ENCODE measurements around the gene FGF4.

Gene FGF4

DNA sequence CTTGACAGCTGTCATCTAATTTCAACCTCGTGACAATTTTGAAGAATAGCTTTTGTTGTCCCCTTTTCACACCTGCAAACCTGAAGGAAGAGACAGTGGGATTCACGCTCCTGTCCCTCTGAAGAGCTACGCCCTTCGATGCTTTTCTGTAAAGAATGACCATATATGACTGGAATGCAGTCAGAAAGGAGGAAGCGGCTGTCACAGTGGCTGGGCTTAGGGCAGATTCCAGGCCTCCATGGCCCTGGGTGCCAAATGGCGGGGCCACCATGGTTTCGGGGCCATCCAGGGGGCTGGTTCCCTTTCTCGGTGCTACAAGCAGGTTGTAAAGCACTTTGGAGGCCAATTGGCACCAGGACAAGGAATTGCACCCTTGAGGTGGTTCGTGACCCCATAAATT is 49.1 kb downstream of the FGF4 start:
- DNase-seq (ENCODE audit: low spot score), result no peak

DNA sequence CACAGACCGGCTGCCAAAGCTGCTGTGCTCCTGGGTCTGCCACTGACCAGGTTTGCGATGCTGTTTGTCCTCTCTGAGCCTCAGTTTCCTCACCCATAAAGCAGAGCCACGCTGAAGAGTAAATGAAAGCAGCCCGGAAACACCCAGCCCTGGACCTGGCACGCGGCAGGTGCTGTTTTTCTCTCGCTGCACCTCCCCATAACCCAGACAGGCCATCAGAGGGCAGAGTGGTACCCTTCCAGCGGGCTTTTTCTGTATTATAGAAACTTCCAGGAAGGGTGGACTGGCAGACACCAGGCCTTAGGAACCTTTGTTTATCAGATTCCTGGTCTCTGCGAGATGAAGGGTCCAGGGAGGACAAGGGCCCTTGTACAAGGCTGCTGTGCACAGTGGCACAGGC is 53.4 kb downstream of the FGF4 start:
- no peak for DNase-seq (ENCODE audit: low spot score)

DNA sequence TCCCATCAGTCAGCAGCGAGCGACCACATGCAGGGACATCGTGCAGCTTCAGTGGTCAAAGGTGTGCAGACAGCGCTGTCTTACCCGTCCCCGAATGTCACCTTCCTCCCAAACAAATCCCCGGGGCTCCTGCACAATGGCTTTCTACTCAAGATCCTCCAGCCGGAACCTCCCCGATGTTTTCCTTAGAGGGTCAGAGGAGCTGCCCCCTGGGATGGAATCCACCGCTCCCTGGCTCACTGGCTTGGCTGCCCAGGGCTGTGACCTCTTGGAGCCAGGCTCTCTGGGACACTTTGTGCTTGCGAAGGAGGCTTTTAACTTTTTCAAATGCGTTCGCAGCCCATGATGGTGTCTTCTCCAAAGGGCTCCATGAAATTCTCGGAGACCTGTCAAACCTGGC is 54.0 kb downstream of the FGF4 start:
- DNase-seq (ENCODE audit: low spot score), result no peak
